Keratinocyte (primary cell): Measurements from ENCODE around the gene FHIT. TPM values are rescaled to one million over a fixed set of nuclear protein-coding genes. Genes with fewer than 3 reads are reported as not detected.

ENCODE experiments used
- DNase-seq: peaks from one replicate; pipeline ENCODE4 v3.0.0-alpha.2; 2011; ENCODE audit warnings: low read depth, missing footprints, low spot score
- FAIRE-seq: peaks from 2 replicates; lab custom pipeline; 2011; peaks lifted over from hg19 to GRCh38; lab: Jason Lieb, UNC
- H2AFZ ChIP-seq: 2 replicates; pipeline ENCODE4 v1.6.0; 2012; ENCODE audit warnings: low read length, control low read depth, inconsistent platforms; ENCODE audit not compliant: control insufficient read depth
- H3K27ac ChIP-seq: 2 replicates; pipeline ENCODE4 v1.5.1; 2011; ENCODE audit warnings: low read length; ENCODE audit not compliant: control insufficient read depth, insufficient read depth
- H3K27me3 ChIP-seq: 3 replicates; pipeline ENCODE4 v1.6.0; 2011; ENCODE audit warnings: low read length; ENCODE audit not compliant: control insufficient read depth, insufficient read depth; ENCODE audit errors: extremely low read depth
- H3K36me3 ChIP-seq, 2 experiments: 2 replicates in 1 of 2; 3 replicates in 1 of 2; pipeline ENCODE4 v1.5.1; 2011; ENCODE audit warnings: low read length in 2 of 2, mild to moderate bottlenecking in 1 of 2; ENCODE audit not compliant: control insufficient read depth in 2 of 2, insufficient read depth in 2 of 2; ENCODE audit errors: extremely low read depth in 1 of 2
- H3K4me1 ChIP-seq: 3 replicates; pipeline ENCODE4 v1.5.1; 2011; ENCODE audit warnings: low read length; ENCODE audit not compliant: control insufficient read depth, insufficient read depth; ENCODE audit errors: extremely low read depth
- H3K4me2 ChIP-seq: 3 replicates; pipeline ENCODE4 v1.6.0; 2011; ENCODE audit warnings: low read depth, low read length; ENCODE audit not compliant: control insufficient read depth, insufficient read depth; ENCODE audit errors: extremely low read depth
- H3K4me3 ChIP-seq, 3 experiments: fragments of 200-600 bp in 1 of 3; sonication (generic) in 1 of 3; 2 replicates in 2 of 3; 3 replicates in 1 of 3; pipeline ENCODE4 v1.5.1; 2011 to 2016; ENCODE audit warnings: low read length in 3 of 3, mild to moderate bottlenecking in 3 of 3, control low read depth in 2 of 3, inconsistent platforms in 1 of 3, low read depth in 1 of 3, mixed read lengths in 1 of 3, mixed run types in 1 of 3, moderate library complexity in 1 of 3; ENCODE audit not compliant: control insufficient read depth in 2 of 3, insufficient read depth in 2 of 3; ENCODE audit errors: extremely low read depth in 1 of 3
- H3K79me2 ChIP-seq: 2 replicates; pipeline ENCODE4 v1.6.0; 2012; ENCODE audit warnings: low read length; ENCODE audit not compliant: control insufficient read depth, insufficient read depth
- H3K9ac ChIP-seq: 3 replicates; pipeline ENCODE4 v1.6.0; 2011; ENCODE audit warnings: low read length; ENCODE audit not compliant: control insufficient read depth, insufficient read depth; ENCODE audit errors: extremely low read depth
- H3K9me1 ChIP-seq: 3 replicates; pipeline ENCODE4 v1.6.0; 2011; ENCODE audit warnings: low read length; ENCODE audit not compliant: control insufficient read depth, insufficient read depth; ENCODE audit errors: extremely low read depth
- H3K9me3 ChIP-seq: 2 replicates; pipeline ENCODE4 v1.5.1; 2012; ENCODE audit warnings: low read depth, low read length; ENCODE audit not compliant: control insufficient read depth
- H4K20me1 ChIP-seq: 3 replicates; pipeline ENCODE4 v1.6.0; 2011; ENCODE audit warnings: low read length; ENCODE audit not compliant: control insufficient read depth, insufficient read depth; ENCODE audit errors: extremely low read depth
- CTCF ChIP-seq, 3 experiments: IDR thresholded peaks in 1 of 3; conservative IDR thresholded peaks in 1 of 3; optimal IDR thresholded peaks in 1 of 3; 2 replicates in 2 of 3; 3 replicates in 1 of 3; pipeline versions ENCODE3 to v1.5.1; 2011; ENCODE audit warnings: low read length in 3 of 3, mild to moderate bottlenecking in 3 of 3, moderate library complexity in 2 of 3, control low read depth in 1 of 3, inconsistent platforms in 1 of 3; ENCODE audit not compliant: insufficient read depth in 2 of 3; ENCODE audit errors: extremely low read depth in 1 of 3
- EZH2 ChIP-seq: IDR thresholded peaks from one replicate; pipeline ENCODE4 v1.6.1; 2012; ENCODE audit warnings: inconsistent platforms, mild to moderate bottlenecking, low read length, moderate library complexity
- dilution Hi-C: fragments of 300-500 bp; cut with MboI; formaldehyde crosslinking; loops from one replicate; pipeline ENCODE4 v1.7.0; 2020; ENCODE audit warnings: low sequenced_read_pairs; ENCODE audit not compliant: extremely low pct_ligation_motif_present
- polyA plus RNA-seq, 5 experiments: library from polyadenylated mRNA; depleted of rRNA in 3 of 5; stranded (reverse) in 3 of 5; stranded (forward) in 1 of 5; unstranded in 1 of 5; fragments of >200 nt; gene quantifications; 1 replicate in 1 of 5; 2 replicates in 3 of 5; 3 replicates in 1 of 5; pipeline versions ENCODE4 v1.2.1 to v1.2.3, GENCODE V29; 2011 to 2012; ENCODE audit warnings: missing spikeins in 2 of 5, low read depth in 1 of 5, low replicate concordance in 1 of 5

Gene FHIT
- polyA plus RNA-seq, 1 donor (not counting 4 experiments of a cell fraction or from before 2014, with no cell fraction given) = 2.2 TPM

- FAIRE-seq = no peak
- H3K9me3 ChIP-seq = no peaks in the 10 kb centered on the region
- no peaks in the 10 kb centered on the region for H3K27me3 ChIP-seq
Observed at GRCh38 chr3:60339304-60339703, 911.9 kb downstream of the FHIT start.

GRCh38 chr3:60337421-60337820 lies 913.8 kb downstream of the FHIT start:
- H3K27me3 ChIP-seq = no peaks in the 10 kb centered on the region
- no peaks in the 10 kb centered on the region for H3K79me2 ChIP-seq
- H3K4me1 ChIP-seq = no peaks in the 10 kb centered on the region
- H3K9me1 ChIP-seq = no peaks in the 10 kb centered on the region
- DNase-seq (no peak), FAIRE-seq (no peak)
- H3K27ac ChIP-seq = no peak overlapping the region
- no peaks in the 10 kb centered on the region for H3K36me3 ChIP-seq
- H3K4me2 ChIP-seq = no peak overlapping the region
- H3K9ac ChIP-seq = no peak overlapping the region
- no peaks in the 10 kb centered on the region for H4K20me1 ChIP-seq
- dilution Hi-C loops = no loop called here
- no peaks in the 10 kb centered on the region for H3K9me3 ChIP-seq
- no peak overlapping the region for H3K4me3 ChIP-seq
- no peak overlapping the region for H2AFZ ChIP-seq
- TF ChIP-seq CTCF (optimal IDR thresholded peaks at IDR 0.05 in 1 of 3, IDR thresholded peaks at IDR 0.05 in 1 of 3, conservative IDR thresholded peaks at IDR 0.05 in 1 of 3; ENCODE audit: extremely low read depth in 1 of 3, insufficient read depth in 2 of 3, low read length in 3 of 3) = no peak
- TF ChIP-seq EZH2 = no peak

More at GRCh38 chr3:60339304-60339703, 911.9 kb downstream of the FHIT start:
- H3K9ac ChIP-seq = no peak overlapping the region
- no peak overlapping the region for H3K4me3 ChIP-seq
- H2AFZ ChIP-seq = no peak overlapping the region
- no peaks in the 10 kb centered on the region for H3K4me1 ChIP-seq
- no peak overlapping the region for H3K27ac ChIP-seq
- TF ChIP-seq CTCF (optimal IDR thresholded peaks at IDR 0.05 in 1 of 3, IDR thresholded peaks at IDR 0.05 in 1 of 3, conservative IDR thresholded peaks at IDR 0.05 in 1 of 3; ENCODE audit: extremely low read depth in 1 of 3, insufficient read depth in 2 of 3, low read length in 3 of 3) = no peak
- TF ChIP-seq EZH2 = no peak
- no peaks in the 10 kb centered on the region for H4K20me1 ChIP-seq
- DNase-seq = no peak
- dilution Hi-C loops = no loop called here
- no peaks in the 10 kb centered on the region for H3K9me1 ChIP-seq
- no peaks in the 10 kb centered on the region for H3K79me2 ChIP-seq
- H3K4me2 ChIP-seq = no peak overlapping the region
- no peaks in the 10 kb centered on the region for H3K36me3 ChIP-seq
